ENCODE measurements around the gene SPINT3. TPM values are rescaled to one million over a fixed set of nuclear protein-coding genes. Genes with fewer than 3 reads are reported as not detected.

The SPINT3 gene
- total and polyA plus RNA-seq, 2 of the 8 experiments (the other 6 are each of a cell fraction or from before 2014, with no cell fraction given), result not detected

DNA sequence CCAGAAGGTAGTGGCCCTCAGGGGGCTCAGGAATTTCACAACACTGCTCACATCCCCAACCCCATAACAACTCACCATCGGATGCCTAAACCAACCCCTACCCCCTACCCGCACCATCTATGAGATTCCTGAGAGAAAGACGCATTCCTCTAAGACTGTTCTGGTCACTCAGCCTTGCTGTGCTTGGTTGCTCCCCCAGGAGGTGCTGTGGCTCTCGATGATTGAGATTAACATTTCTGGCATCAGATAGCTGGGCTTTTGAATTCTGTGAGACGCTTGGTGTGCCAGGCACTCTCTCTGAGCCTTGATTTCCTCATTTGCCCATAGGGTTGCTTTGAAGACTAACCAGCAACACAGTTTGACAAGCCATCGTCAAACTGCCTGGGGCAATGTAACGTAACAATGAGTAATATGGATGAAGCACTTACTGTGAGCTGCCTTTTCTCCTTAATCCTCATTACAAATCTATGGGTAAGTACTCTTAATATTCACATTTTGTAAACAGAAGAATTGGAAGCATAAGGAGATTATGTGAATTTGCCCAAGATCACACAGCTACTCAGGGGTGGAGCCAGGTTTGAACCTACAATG lies 22.9 kb upstream of the SPINT3 start:
- POLR2A ChIA-PET (ENCODE audit: partially characterized antibody), result interaction anchor here (0.7 kb wide), 1 partner anchor 233 kb away, joined by 3 read pairs; no protein-coding TSS in a partner anchor
- H2BK12ac ChIP-seq (ENCODE audit: low read depth, low read length), result no peak overlapping the region
- no peaks in the 10 kb centered on the region for H3K36me3 ChIP-seq (ENCODE audit: control insufficient read depth in 2 of 4, insufficient read depth in 4 of 4, low read length in 3 of 4)
- no peak overlapping the region for H3K4ac ChIP-seq (replicated peaks; ENCODE audit: insufficient read length, low read depth, low read length)
- no peak overlapping the region for H3K4me3 ChIP-seq (ENCODE audit: extremely low read depth in 1 of 4, insufficient read depth in 2 of 4, low read depth in 3 of 4, low read length in 4 of 4)
- H2AFZ ChIP-seq (ENCODE audit: low read length), result no peak overlapping the region
- DNase-seq (ENCODE audit: low read depth in 1 of 2, low spot score in 2 of 2), result peak in 1 of 2 experiments; percentile 65
- no peaks in the 10 kb centered on the region for H4K20me1 ChIP-seq (replicated peaks in 1 of 2; ENCODE audit: control insufficient read depth in 1 of 2, insufficient read depth in 2 of 2, low read length in 2 of 2)
- no peak overlapping the region for H3K27ac ChIP-seq (ENCODE audit: low read depth, low read length)
- 86% methylated on average over 7 of the region's 7 CpGs; no CpG with 5 or more reads in 1 of the 2 experiments for WGBS, 2 experiments (ENCODE audit: extremely low coverage in 1 of 2, insufficient coverage in 1 of 2, insufficient read length in 1 of 2, insufficient replicate concordance in 2 of 2, low coverage in 1 of 2, low lambda C conversion rate in 2 of 2, missing lambda C conversion rate in 1 of 2)
- H2AK5ac ChIP-seq (ENCODE audit: low read depth, low read length), result no peak overlapping the region
- no peaks in the 10 kb centered on the region for H3K79me2 ChIP-seq (ENCODE audit: control insufficient read depth in 1 of 2, insufficient read depth in 2 of 2, low read length in 2 of 2)
- no peaks in the 10 kb centered on the region for H3K27me3 ChIP-seq (replicated peaks in 1 of 4; ENCODE audit: control insufficient read depth in 3 of 4, extremely low read depth in 1 of 4, insufficient read depth in 3 of 4, low read length in 3 of 4)
- no peak overlapping the region for H3K18ac ChIP-seq (ENCODE audit: extremely low read depth, low read length)
- H3K79me1 ChIP-seq (ENCODE audit: low read depth, low read length), result no peaks in the 10 kb centered on the region
- H3K9ac ChIP-seq (replicated peaks in 1 of 4; ENCODE audit: extremely low read depth in 1 of 4, low read depth in 3 of 4, low read length in 3 of 4), result no peak overlapping the region
- no peak overlapping the region for H3K56ac ChIP-seq (replicated peaks; ENCODE audit: insufficient read length, low read depth, low read length)
- H2BK15ac ChIP-seq (ENCODE audit: low read length), result no peak overlapping the region
- no peak overlapping the region for H3K14ac ChIP-seq (ENCODE audit: insufficient read length)
- no peak overlapping the region for H3K4me2 ChIP-seq (ENCODE audit: insufficient read depth in 1 of 2, low read depth in 2 of 2, low read length in 2 of 2)
- 0 out of 2 replicates have a peak, but pooled peaks have one; percentile 31 for TF ChIP-seq CEBPB (IDR thresholded peaks at IDR 0.05; ENCODE audit: low read depth, low read length)
- TF ChIP-seq, protein P1, sequence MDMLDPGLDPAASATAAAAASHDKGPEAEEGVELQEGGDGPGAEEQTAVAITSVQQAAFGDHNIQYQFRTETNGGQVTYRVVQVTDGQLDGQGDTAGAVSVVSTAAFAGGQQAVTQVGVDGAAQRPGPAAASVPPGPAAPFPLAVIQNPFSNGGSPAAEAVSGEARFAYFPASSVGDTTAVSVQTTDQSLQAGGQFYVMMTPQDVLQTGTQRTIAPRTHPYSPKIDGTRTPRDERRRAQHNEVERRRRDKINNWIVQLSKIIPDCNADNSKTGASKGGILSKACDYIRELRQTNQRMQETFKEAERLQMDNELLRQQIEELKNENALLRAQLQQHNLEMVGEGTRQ (IDR thresholded peaks at IDR 0.05; ENCODE audit: low read length), result no peak
- no peak for TF ChIP-seq EZH2 (IDR thresholded peaks at IDR 0.05; ENCODE audit: low read depth, low read length, severe bottlenecking)
- no peak for TF ChIP-seq CBX5 (IDR thresholded peaks at IDR 0.05; ENCODE audit: low read depth, low read length)
- no peak for TF ChIP-seq GTF2F1 (IDR thresholded peaks at IDR 0.05; ENCODE audit: borderline replicate concordance, low read depth, low read length)
- peak; percentile 29 to 47; a peak in 2 of 4 replicates for TF ChIP-seq RAD21 (IDR thresholded peaks at IDR 0.05 in 1 of 2, conservative IDR thresholded peaks at IDR 0.05 in 1 of 2; ENCODE audit: low read depth in 2 of 2, low read length in 2 of 2)
- TF ChIP-seq TEAD4 (IDR thresholded peaks at IDR 0.05; ENCODE audit: low read depth, low read length), result peak; percentile 48; the same call in 1 of the 2 replicates
- TF ChIP-seq, protein P2, sequence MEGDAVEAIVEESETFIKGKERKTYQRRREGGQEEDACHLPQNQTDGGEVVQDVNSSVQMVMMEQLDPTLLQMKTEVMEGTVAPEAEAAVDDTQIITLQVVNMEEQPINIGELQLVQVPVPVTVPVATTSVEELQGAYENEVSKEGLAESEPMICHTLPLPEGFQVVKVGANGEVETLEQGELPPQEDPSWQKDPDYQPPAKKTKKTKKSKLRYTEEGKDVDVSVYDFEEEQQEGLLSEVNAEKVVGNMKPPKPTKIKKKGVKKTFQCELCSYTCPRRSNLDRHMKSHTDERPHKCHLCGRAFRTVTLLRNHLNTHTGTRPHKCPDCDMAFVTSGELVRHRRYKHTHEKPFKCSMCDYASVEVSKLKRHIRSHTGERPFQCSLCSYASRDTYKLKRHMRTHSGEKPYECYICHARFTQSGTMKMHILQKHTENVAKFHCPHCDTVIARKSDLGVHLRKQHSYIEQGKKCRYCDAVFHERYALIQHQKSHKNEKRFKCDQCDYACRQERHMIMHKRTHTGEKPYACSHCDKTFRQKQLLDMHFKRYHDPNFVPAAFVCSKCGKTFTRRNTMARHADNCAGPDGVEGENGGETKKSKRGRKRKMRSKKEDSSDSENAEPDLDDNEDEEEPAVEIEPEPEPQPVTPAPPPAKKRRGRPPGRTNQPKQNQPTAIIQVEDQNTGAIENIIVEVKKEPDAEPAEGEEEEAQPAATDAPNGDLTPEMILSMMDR (IDR thresholded peaks at IDR 0.05; ENCODE audit: control extremely low read depth in 1 of 3, insufficient read depth in 1 of 3, low read depth in 1 of 3, low read length in 3 of 3), result peak; percentile 43 to 75 (median 52)
- no peak for TF ChIP-seq SP2 (IDR thresholded peaks at IDR 0.05; ENCODE audit: low read length)
- H2BK120ac ChIP-seq (replicated peaks; ENCODE audit: low read depth, low read length), result no peak overlapping the region
- FAIRE-seq, result peak; percentile 36
- no peaks in the 10 kb centered on the region for H3K4me1 ChIP-seq (replicated peaks in 1 of 4; ENCODE audit: control insufficient read depth in 3 of 4, insufficient read depth in 4 of 4, low read length in 3 of 4)
- no peak overlapping the region for H3K23ac ChIP-seq (ENCODE audit: insufficient read length)
- H4K5ac ChIP-seq (ENCODE audit: insufficient read length, low read depth, low read length), result no peak overlapping the region
- CTCF ChIA-PET (ENCODE audit: partially characterized antibody), result interaction anchor here (0.6 to 6.5 kb wide), 32 partner anchors 8 to 425 kb away, joined by 3 to 42 read pairs (median 4); partner anchors contain the start of gene EPPIN
- no peaks in the 10 kb centered on the region for H3K9me3 ChIP-seq (ENCODE audit: insufficient read depth in 2 of 2, low read depth in 1 of 2, low read length in 1 of 2)
- H4K91ac ChIP-seq (replicated peaks; ENCODE audit: insufficient read length, low read length), result no peak overlapping the region
- H2BK5ac ChIP-seq (ENCODE audit: low read depth, low read length), result no peak overlapping the region
- no peak overlapping the region for H4K8ac ChIP-seq (ENCODE audit: extremely low read depth, insufficient read depth, low read length)
- no peak overlapping the region for H2BK20ac ChIP-seq (ENCODE audit: low read length)
- H3K23me2 ChIP-seq (ENCODE audit: low read depth, low read length), result no peaks in the 10 kb centered on the region
